LHCN-M2 (cell line): Measurements from ENCODE around the gene ARAF. TPM values are rescaled to one million over a fixed set of nuclear protein-coding genes. Genes with fewer than 3 reads are reported as not detected.
"Not testable (repeated sequence)": the region's sequence is repeated elsewhere in the genome, so short reads cannot be mapped to it uniquely, and the experiment has no call there.

Experiments
- DNase-seq: peaks from one replicate; pipeline ENCODE4 v3.0.0-alpha.2; 2012; ENCODE audit warnings: low read depth
- total RNA-seq: library from RNA; depleted of rRNA; stranded (reverse); fragments of >200 nt; gene quantifications from 2 replicates; pipeline ENCODE4 v1.2.3, GENCODE V29; 2014

The ARAF gene
- total RNA-seq, 1 experiment from 2014 or later: 34.0 TPM

- no peak for DNase-seq
Measured at GRCh38 chrX:47585273-47585672, 24.3 kb downstream of the ARAF start.

DNA sequence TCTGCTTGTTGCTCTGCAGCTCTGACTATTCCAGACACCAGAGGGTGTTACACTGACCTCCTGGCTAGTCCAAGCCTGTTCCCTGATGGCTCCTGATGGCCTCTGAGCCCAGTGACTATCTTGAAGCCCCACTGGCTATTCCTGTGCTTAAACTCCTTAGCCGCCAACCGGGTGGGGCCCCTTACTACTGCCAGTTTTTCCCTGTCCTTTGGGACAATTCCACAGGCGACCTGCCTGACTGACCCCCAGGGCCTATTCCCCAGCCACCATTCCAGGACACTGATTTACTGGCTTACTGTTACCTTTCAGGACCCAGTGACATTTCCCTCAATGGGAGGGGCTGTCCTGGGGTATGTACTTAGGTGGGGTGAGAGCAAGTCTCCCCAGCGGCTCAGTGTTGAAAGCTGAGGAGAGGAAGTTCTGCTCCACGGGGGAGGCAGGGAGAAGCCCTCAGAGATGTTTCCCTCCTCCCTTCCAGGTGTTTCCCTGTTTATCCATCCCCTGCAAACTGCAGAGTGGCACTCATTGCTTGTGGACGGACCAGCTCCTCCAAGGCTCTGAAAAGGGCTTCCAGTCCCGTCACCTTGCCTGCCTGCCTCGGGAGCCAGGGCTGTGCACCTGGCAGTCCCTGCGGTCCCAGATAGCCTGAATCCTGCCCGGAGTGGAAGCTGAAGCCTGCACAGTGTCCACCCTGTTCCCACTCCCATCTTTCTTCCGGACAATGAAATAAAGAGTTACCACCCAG, 25.2 kb downstream of the ARAF start:
- DNase-seq: no peak

DNA sequence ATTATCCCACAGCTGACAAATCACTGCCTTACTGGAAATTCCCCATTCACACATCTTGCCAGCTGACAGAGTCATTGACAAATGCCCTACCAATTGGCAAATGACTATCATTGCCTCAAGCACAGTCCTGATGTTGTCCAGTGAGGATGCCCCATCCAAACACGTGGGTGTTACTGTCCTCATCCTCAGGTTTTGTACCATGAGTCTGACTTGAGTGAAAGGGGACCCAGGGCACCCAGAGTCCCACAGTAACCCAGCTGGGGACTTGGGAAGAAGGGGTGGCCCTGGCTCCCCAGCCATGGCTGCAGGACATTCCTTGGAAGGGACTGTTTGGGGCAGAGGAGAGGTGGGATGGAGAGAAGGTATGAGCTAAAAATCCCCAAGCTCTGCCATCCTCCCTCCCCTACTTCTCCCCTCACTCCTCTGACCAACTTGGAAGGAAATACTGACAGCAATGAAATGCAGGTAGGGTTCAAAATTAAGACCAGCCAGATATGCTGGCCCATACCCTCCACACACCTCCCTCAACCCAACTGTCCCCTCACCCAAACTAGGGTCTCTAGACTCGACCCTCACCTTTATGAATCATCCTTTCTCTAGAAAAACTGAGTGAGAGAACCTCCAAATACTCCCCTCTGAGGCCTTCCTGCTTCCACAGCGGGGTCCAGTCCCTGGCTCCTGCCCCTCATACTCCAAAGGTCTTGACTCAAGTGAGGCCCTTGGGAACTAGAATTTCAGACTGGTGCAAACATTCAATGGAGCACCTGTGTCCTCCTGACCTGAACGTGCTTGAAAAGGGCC, 26.3 kb downstream of the ARAF start:
- DNase-seq: no peak

DNA sequence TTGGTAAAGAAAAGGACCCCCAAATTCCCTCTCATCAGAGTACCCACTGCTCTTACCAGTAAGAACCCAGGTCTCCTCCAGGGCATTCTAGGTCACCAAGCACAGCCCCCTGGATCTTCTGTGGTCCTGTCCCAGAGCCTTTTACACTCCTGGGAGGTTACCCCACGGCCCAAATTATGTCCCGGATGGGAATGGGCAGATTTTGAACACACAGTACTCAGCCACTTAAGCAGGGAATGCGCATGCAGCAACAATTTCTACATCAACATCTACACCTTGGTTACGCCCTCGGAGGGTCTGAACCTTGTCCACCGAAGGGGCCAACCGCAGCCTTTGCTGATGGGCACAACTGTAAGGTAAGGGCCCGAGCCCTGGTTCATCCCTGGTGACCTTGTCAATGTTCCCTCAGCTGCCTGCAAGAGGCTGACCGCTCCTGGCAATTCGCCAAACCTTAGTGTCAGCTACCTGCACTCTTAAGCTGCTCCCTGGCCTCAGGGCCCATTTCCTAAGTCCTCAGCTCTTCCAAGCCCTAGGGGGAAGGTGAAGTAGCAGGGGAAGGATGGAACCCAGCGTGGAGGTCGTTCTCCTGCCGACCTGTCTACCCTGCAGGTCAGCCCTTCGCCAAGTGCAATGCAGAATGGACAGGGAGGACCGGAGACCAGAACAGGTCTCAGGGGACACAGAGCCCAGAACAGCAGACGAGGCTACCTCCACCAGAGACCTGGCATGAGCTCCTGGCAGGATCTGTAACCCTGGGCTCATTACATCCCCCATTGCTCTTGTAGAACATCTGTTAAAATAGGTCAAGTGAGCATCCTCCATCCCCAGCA, 27.1 kb downstream of the ARAF start:
- DNase-seq: no peak

DNA sequence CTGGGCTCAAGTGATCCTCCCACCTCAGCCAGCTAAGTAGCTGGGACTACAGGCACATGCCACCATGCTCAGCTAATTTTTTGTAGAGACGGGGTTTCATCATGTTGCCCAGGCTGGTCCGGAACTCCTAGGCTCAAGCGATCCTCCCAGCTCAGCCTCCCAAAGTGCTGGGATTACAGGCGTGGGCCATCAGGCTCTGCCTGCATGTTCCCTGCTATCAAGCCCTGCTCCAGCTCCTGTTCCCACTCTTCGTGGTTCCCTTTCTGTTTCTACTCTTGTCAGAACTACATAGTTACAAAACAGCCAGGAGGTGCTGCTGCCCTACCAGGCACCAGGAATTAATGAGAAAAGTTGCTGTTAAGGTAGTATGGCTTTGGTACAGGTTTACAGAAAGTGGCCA, 30.0 kb downstream of the ARAF start:
- DNase-seq: no peak

DNA sequence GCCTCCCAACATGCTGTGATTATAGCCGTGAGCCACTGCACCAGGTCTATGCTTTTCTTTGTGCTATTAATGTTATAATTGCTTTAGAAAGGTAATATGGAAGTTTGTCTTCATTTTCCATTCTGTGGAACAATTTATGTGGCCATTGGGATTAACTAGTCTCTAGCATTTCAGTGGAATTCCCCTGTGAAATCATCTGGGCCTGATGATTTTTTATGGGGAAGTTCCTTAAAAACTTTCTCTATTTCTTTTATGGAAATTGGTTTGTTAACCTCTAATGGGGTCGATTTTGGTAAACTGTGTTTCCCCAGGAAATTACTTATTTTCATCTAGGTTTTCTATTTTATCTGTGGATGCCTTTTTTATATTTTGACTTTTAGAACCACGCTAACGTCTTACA, 32.5 kb downstream of the ARAF start:
- no peak for DNase-seq

GRCh38 chrX:47595716-47596251, 34.8 kb downstream of the ARAF start:
- DNase-seq: no peak

DNA sequence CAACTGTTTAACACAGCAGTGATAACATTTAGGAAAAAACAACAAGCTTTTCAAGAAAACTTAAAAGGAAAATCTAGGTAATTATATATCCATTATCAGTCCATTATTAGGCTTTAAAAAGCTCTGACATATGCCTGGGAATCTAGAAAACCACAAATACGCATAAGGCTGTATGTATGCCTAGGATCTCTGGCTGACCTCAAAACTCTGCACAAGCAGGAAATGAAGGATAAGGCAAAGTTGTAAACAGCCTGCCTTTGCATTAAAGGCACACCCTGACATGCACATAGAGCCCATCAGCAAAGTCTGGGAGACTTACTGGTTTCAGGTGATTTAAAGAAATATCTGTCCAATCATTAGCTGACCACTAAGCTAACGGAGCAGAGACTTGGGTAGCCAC, 35.3 kb downstream of the ARAF start:
- DNase-seq: no peak

DNA sequence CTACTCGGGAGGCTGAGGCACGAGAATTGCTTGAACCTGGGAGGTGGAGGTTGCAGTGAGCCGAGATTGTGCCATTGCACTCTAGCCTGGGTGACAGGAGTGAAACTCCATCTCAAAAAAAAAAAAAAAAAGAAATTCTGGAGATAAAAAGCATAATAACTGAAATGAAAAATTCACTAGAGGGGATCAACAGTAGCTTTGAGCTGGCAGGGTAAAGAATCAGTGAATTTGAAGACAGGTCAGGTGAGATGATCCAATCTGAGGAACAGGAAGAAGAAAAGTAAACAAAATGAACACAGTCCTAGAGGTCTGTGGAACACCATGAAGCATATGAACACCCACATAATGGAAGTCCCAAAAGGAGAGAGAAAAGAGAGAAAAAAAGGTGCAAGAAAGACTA, 36.2 kb downstream of the ARAF start:
- no peak for DNase-seq

- not testable (repeated sequence) for DNase-seq
Measured at GRCh38 chrX:47603125-47603524, 42.1 kb downstream of the ARAF start.

- no peak for DNase-seq
Measured at GRCh38 chrX:47605024-47605423, 44.0 kb downstream of the ARAF start.

- DNase-seq: peak; percentile 14
Measured at GRCh38 chrX:47607091-47607490, 46.1 kb downstream of the ARAF start.

- DNase-seq: no peak
Measured at GRCh38 chrX:47608130-47608810, 47.3 kb downstream of the ARAF start.

DNA sequence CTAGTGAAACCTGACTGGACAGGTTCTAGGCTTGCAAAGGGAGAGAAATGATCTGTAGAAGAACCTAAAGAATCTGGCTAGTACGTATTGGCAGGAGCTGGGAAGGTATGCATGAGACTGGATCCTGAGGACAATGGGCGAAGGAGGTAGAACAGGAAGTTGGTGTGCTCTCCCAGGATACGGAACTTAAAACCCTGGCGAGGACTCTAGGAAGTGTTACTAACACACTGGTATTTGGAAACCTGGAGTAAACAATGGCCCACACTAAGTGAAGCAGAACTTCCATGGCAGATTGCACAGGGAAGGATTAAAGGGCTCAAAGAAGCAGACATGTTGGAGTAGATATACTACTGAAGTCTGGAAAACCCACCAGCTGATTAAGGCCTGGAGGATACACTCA, 49.5 kb downstream of the ARAF start:
- no peak for DNase-seq

- DNase-seq: no peak
Measured at GRCh38 chrX:47611489-47611888, 50.5 kb downstream of the ARAF start.

GRCh38 chrX:47611926-47612325, 50.9 kb downstream of the ARAF start:
- DNase-seq: no peak

- DNase-seq: no peak
Measured at GRCh38 chrX:47612418-47612817, 51.4 kb downstream of the ARAF start.

DNA sequence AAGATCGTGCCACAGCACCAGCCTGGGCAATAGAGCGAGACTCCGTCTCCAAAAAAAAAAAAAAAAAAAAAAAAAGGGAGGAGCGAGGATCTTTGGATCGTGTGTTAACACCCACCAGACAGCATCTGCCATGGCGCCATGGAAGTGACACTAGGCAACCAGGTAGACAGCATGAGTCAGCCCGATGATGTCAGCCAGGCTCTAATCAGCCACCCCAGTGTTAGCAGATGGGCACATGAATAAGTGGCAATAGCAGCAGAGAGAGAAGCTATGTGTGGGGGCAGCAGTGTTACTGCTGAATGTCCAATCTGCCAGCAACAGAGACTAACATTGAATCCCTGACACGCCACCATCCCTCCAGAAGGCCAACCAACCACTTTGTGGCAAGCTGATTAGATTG, 52.1 kb downstream of the ARAF start:
- no peak for DNase-seq

- DNase-seq: no peak
Measured at GRCh38 chrX:47614618-47615017, 53.6 kb downstream of the ARAF start.

- DNase-seq: no peak
Measured at GRCh38 chrX:47618923-47619485, 58.0 kb downstream of the ARAF start.
